Ishikawa (cell line): ENCODE measurements around the gene TPRG1.

Source experiments
- EP300 ChIP-seq: IDR thresholded peaks from 2 replicates; pipeline ENCODE4 v1.6.1; 2012; ENCODE audit warnings: borderline replicate concordance
- NFIC ChIP-seq: IDR thresholded peaks from 2 replicates; pipeline ENCODE4 v1.6.1; 2012

- TF ChIP-seq EP300 (no peak), NFIC (no peak)
These were observed 38.0 kb upstream of the TPRG1 start for GRCh38 chr3:189133768-189134167.
